Gastroesophageal sphincter (tissue), 3 donors: ENCODE data around the gene SUPT5H.

Experiments used
- CTCF ChIP-seq, 4 experiments: fragments of 200-600 bp in 2 of 4; fragments of 450-650 bp in 2 of 4; sonication (generic) in 1 of 4; IDR thresholded peaks; one replicate each; pipeline ENCODE4 v1.5.1; 2017 to 2019; ENCODE audit warnings: antibody characterized with exemption in 4 of 4, mild to moderate bottlenecking in 2 of 4, moderate library complexity in 2 of 4
- POLR2A ChIP-seq, 2 donors: fragments of 450-650 bp; IDR thresholded peaks; one replicate each; pipeline ENCODE4 v1.6.1; 2017; ENCODE audit warnings: antibody characterized with exemption in 2 of 2, mild to moderate bottlenecking in 2 of 2, moderate library complexity in 1 of 2
- POLR2AphosphoS5 ChIP-seq: sonication (generic); formaldehyde crosslinking; IDR thresholded peaks from one replicate; pipeline ENCODE4 v1.6.1; 2017; ENCODE audit warnings: antibody characterized with exemption

- TF ChIP-seq CTCF (IDR thresholded peaks at IDR 0.05) (no peak), POLR2A (IDR thresholded peaks at IDR 0.05) (no peak), POLR2AphosphoS5 (no peak)
Measured at GRCh38 chr19:39417463-39418181, 27.8 kb upstream of the SUPT5H start.
